Esophagus squamous epithelium (tissue), 5 donors: Measurements from ENCODE around the gene EMC6. TPM values are rescaled to one million over a fixed set of nuclear protein-coding genes. Genes with fewer than 3 reads are reported as not detected.

ENCODE experiments used
- DNase-seq: peaks from one replicate; lab custom pipeline; 2025; lab: John Stamatoyannopoulos, UW
- H3K27ac ChIP-seq, 4 donors: fragments of 200-600 bp; sonication (generic); one replicate each; pipeline ENCODE4 v1.5.1; 2016 to 2019; ENCODE audit warnings: mild to moderate bottlenecking in 1 of 4
- H3K27me3 ChIP-seq, 4 donors: fragments of 200-600 bp; sonication (generic); 1 replicate in 3 of 4; 2 replicates in 1 of 4; pipeline versions ENCODE4 v1.5.1 to v1.6.0; 2017 to 2021; ENCODE audit warnings: antibody characterized with exemption in 1 of 4
- H3K36me3 ChIP-seq, 3 donors: fragments of 200-600 bp; sonication (generic); one replicate each; pipeline ENCODE4 v1.5.1; 2016 to 2019
- H3K4me1 ChIP-seq, 3 donors: fragments of 200-600 bp; sonication (generic); one replicate each; pipeline ENCODE4 v1.5.1; 2017 to 2019
- H3K4me3 ChIP-seq, 4 donors: fragments of 200-600 bp; sonication (generic); 1 replicate in 3 of 4; 2 replicates in 1 of 4; pipeline ENCODE4 v1.5.1; 2016 to 2019; ENCODE audit warnings: mild to moderate bottlenecking in 2 of 4, moderate library complexity in 1 of 4
- H3K9me3 ChIP-seq, 3 donors: fragments of 200-600 bp; sonication (generic); one replicate each; pipeline ENCODE4 v1.5.1; 2016 to 2019
- CTCF ChIP-seq, 6 experiments: fragments of 450-650 bp in 4 of 6; fragments of 200-600 bp in 2 of 6; sonication (generic) in 2 of 6; IDR thresholded peaks; one replicate each; pipeline ENCODE4 v1.5.1; 2016 to 2019; ENCODE audit warnings: antibody characterized with exemption in 6 of 6, mild to moderate bottlenecking in 4 of 6, moderate library complexity in 4 of 6
- POLR2A ChIP-seq, 4 donors: fragments of 450-650 bp; IDR thresholded peaks; one replicate each; pipeline ENCODE4 v1.6.1; 2017; ENCODE audit warnings: antibody characterized with exemption in 4 of 4, mild to moderate bottlenecking in 4 of 4, moderate library complexity in 3 of 4
- WGBS, 2 donors: methylation state at CpG; one replicate each; pipeline ENCODE4 v1.1.5; 2018; 5-methylcytosine and 5-hydroxymethylcytosine counted together
- intact Hi-C: fragments of 100-400 bp; cut with DNase I; formaldehyde crosslinking; loops from one replicate; pipeline ENCODE4 v1.15.0; 2022
- total RNA-seq, 4 donors: library from RNA; depleted of rRNA; stranded (reverse); fragments of >200 nt; gene quantifications; one replicate each; pipeline ENCODE4 v1.1.0, GENCODE V29; 2016
- donor health status: DM: yes; HTN: yes; CAD: no.

Gene EMC6
- total RNA-seq, 4 donors from 2014 or later, result 14.5 to 26.3 (median 19.0) TPM

GRCh38 chr17:3679531-3680126 is 11.0 kb downstream of the EMC6 start:
- no peak for DNase-seq
- Histone ChIP-seq H3K4me1 (peaks cover 0 to 18% (median 8%) of the 10 kb centered on the region in 3 donors), H3K36me3 (no peaks in the 10 kb centered on the region), H3K27me3 (peaks cover 0 to 36% (median 0%) of the 10 kb centered on the region in 4 donors), H3K9me3 (no peaks in the 10 kb centered on the region), H3K4me3 (no peak overlapping the region), H3K27ac (no peak overlapping the region)
- intact Hi-C loops, result no loop called here
- WGBS, 2 donors, result 45 to 48% methylated on average over 11 to 14 of the region's 20 CpGs
- TF ChIP-seq POLR2A (IDR thresholded peaks at IDR 0.05), result no peak
- no peak for TF ChIP-seq CTCF (IDR thresholded peaks at IDR 0.05)

DNA sequence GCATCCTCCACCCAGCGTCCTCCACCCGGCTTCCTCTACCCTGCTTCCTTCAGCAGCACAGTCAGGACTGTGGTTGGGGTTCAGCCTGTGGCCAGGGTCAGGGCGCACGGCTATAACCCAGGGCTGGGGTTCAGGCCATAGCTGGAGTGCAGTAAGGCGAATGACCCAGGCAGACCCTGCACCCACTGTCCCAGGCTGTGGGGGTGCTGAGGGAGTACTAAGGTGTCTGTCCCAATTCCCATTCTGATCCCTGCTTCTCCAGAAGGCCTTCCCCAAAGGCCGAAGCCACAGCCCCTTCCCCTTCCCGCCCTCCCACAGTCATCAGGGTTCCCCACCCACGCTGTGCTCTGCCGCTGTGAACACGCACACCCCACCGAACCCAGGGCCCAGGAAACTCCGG is 12.4 kb downstream of the EMC6 start:
- 75 to 87% methylated on average over 4 to 5 of the region's 12 CpGs for WGBS, 2 donors
- H3K27ac ChIP-seq, result no peak overlapping the region
- intact Hi-C loops, result no loop called here
- no peaks in the 10 kb centered on the region for H3K36me3 ChIP-seq
- no peak for DNase-seq
- peaks cover 0 to 24% (median 8%) of the 10 kb centered on the region in 3 donors for H3K4me1 ChIP-seq
- H3K9me3 ChIP-seq, result no peaks in the 10 kb centered on the region
- TF ChIP-seq CTCF (IDR thresholded peaks at IDR 0.05), result no peak
- no peak for TF ChIP-seq POLR2A (IDR thresholded peaks at IDR 0.05)
- no peak overlapping the region for H3K4me3 ChIP-seq
- peaks cover 0 to 45% (median 0%) of the 10 kb centered on the region in 4 donors for H3K27me3 ChIP-seq

- intact Hi-C loops, result no loop called here
- Histone ChIP-seq H3K4me3 (no peak overlapping the region), H3K4me1 (peaks cover 0 to 24% (median 8%) of the 10 kb centered on the region in 3 donors), H3K36me3 (no peaks in the 10 kb centered on the region), H3K27me3 (peaks cover 0 to 45% (median 0%) of the 10 kb centered on the region in 4 donors), H3K9me3 (no peaks in the 10 kb centered on the region), H3K27ac (no peak overlapping the region)
- WGBS, 2 donors, result 87 to 100% methylated on average over 2 to 19 of the region's 20 CpGs
- TF ChIP-seq CTCF (IDR thresholded peaks at IDR 0.05), result no peak
- no peak for TF ChIP-seq POLR2A (IDR thresholded peaks at IDR 0.05)
- no peak for DNase-seq
These were observed 13.0 kb downstream of the EMC6 start for GRCh38 chr17:3681565-3681964.

- intact Hi-C loops, result no loop called here
- Histone ChIP-seq H3K36me3 (no peaks in the 10 kb centered on the region), H3K27ac (no peak overlapping the region), H3K9me3 (no peaks in the 10 kb centered on the region), H3K27me3 (peaks cover 0 to 45% (median 0%) of the 10 kb centered on the region in 4 donors), H3K4me1 (peaks cover 0 to 24% (median 8%) of the 10 kb centered on the region in 3 donors), H3K4me3 (no peak overlapping the region)
- DNase-seq, result no peak
- WGBS, 2 donors, result 82 to 87% methylated on average over 4 to 6 of the region's 12 CpGs
- no peak for TF ChIP-seq POLR2A (IDR thresholded peaks at IDR 0.05)
- no peak for TF ChIP-seq CTCF (IDR thresholded peaks at IDR 0.05)
These were observed 13.4 kb downstream of the EMC6 start for GRCh38 chr17:3682033-3682432.

GRCh38 chr17:3683054-3683511 is 14.5 kb downstream of the EMC6 start:
- H3K27ac ChIP-seq, result no peak overlapping the region
- no peak for DNase-seq
- H3K27me3 ChIP-seq, result peaks cover 0 to 45% (median 0%) of the 10 kb centered on the region in 4 donors
- peaks cover 0 to 23% (median 8%) of the 10 kb centered on the region in 3 donors for H3K4me1 ChIP-seq
- intact Hi-C loops, result no loop called here
- WGBS, 2 donors, result 14 to 39% methylated on average over 5 to 10 of the region's 10 CpGs
- H3K9me3 ChIP-seq, result no peaks in the 10 kb centered on the region
- H3K36me3 ChIP-seq, result no peaks in the 10 kb centered on the region
- TF ChIP-seq CTCF (IDR thresholded peaks at IDR 0.05) (peak; percentile 73 to 90 (median 85)), POLR2A (IDR thresholded peaks at IDR 0.05) (no peak)
- no peak overlapping the region for H3K4me3 ChIP-seq
